K562 (cell line): ENCODE data around the gene PUDP. TPM values are rescaled to one million over a fixed set of nuclear protein-coding genes. Genes with fewer than 3 reads are reported as not detected.

Source experiments
- ATAC-seq: fragments of 200-7000 bp; cut with Tn5 transposase; 3 replicates; pipeline ENCODE4 v1.9.1; 2020; ENCODE audit warnings: moderate library complexity
- BruUV-seq: library from RNA; stranded (reverse); fragments of 400-500 nt; replicated peaks from 2 replicates; lab custom pipeline; 2021; lab: Mats Ljungman, UMichigan
- CTCF ChIA-PET: fragments of 300-600 bp; formaldehyde crosslinking; extraction: SDS; loops from one replicate; lab custom pipeline; 2021; ENCODE audit warnings: low intra/inter-chr PET ratio; lab: Yijun Ruan, JAX
- POLR2A ChIA-PET: fragments of 300-600, 350-650 bp; sonication (Branson Sonifier 250); formaldehyde crosslinking; extraction: SDS; loops from one replicate; lab custom pipeline; 2021; ENCODE audit warnings: antibody characterized with exemption, inconsistent platforms; lab: Yijun Ruan, JAX
- DNase-seq, 4 experiments: peaks; one replicate each; pipeline versions ENCODE4 v3.0.0 to v3.0.0-alpha.2; 2011 to 2018; ENCODE audit warnings: low spot score in 3 of 4, mixed read lengths in 3 of 4; ENCODE audit errors: extremely low read depth in 1 of 4
- FAIRE-seq: peaks from 2 replicates; lab custom pipeline; 2011; peaks lifted over from hg19 to GRCh38; lab: Jason Lieb, UNC
- H2AFZ ChIP-seq: 2 replicates; pipeline ENCODE4 v1.6.0; 2011; ENCODE audit warnings: low read depth, low read length, control low read depth, inconsistent platforms
- H3K27ac ChIP-seq: fragments of 200-600 bp; 3 replicates; pipeline ENCODE4 v1.8.0; 2011; ENCODE audit warnings: low read depth, mild to moderate bottlenecking, control low read depth, inconsistent platforms, low read length, moderate library complexity, mixed read lengths; ENCODE audit errors: extremely low read depth
- H3K27me3 ChIP-seq, 2 experiments: fragments of 300-600 bp in 1 of 2; 2 replicates in 1 of 2; 3 replicates in 1 of 2; pipeline versions ENCODE4 v1.6.0 to v1.8.0; 2011; ENCODE audit warnings: inconsistent platforms in 2 of 2, low read length in 2 of 2, mild to moderate bottlenecking in 1 of 2, mixed read lengths in 1 of 2, moderate library complexity in 1 of 2; ENCODE audit not compliant: control insufficient read depth in 2 of 2, insufficient read depth in 2 of 2
- H3K36me3 ChIP-seq: fragments of 300-600 bp; 3 replicates; pipeline ENCODE4 v1.8.0; 2011; ENCODE audit warnings: mild to moderate bottlenecking, low read length, inconsistent platforms; ENCODE audit not compliant: control insufficient read depth, insufficient read depth
- H3K4me1 ChIP-seq, 2 experiments: fragments of 200-600 bp in 1 of 2; replicated peaks in 1 of 2; 2 replicates in 1 of 2; 3 replicates in 1 of 2; pipeline versions ENCODE4 v1.5.1 to v1.8.0; 2011; ENCODE audit warnings: inconsistent platforms in 2 of 2, low read length in 2 of 2, mild to moderate bottlenecking in 1 of 2, mixed read lengths in 1 of 2, moderate library complexity in 1 of 2; ENCODE audit not compliant: control insufficient read depth in 2 of 2, insufficient read depth in 2 of 2
- H3K4me2 ChIP-seq: 2 replicates; pipeline ENCODE4 v1.6.1; 2011; ENCODE audit warnings: low read length, control low read depth, inconsistent platforms, mixed read lengths; ENCODE audit not compliant: insufficient read depth
- H3K4me3 ChIP-seq: fragments of 200-600 bp; sonication (generic), shearing (Covaris generic); 2 replicates; pipeline ENCODE4 v1.5.1; 2016; ENCODE audit warnings: control low read depth, inconsistent platforms
- H3K79me2 ChIP-seq: fragments of 200-600 bp; 3 replicates; pipeline ENCODE4 v1.8.0; 2011; ENCODE audit warnings: low read length, inconsistent platforms; ENCODE audit not compliant: control insufficient read depth, insufficient read depth
- H3K9ac ChIP-seq, 2 experiments: 2 replicates each; pipeline versions ENCODE4 v1.6.0 to v1.6.1; 2011; ENCODE audit warnings: low read depth in 2 of 2, low read length in 2 of 2, control low read depth in 1 of 2, inconsistent platforms in 1 of 2, mild to moderate bottlenecking in 1 of 2, mixed read lengths in 1 of 2; ENCODE audit not compliant: insufficient read depth in 1 of 2
- H3K9me1 ChIP-seq: one replicate; pipeline ENCODE4 v1.6.0; 2011; ENCODE audit warnings: inconsistent platforms, mild to moderate bottlenecking, low read length, moderate library complexity; ENCODE audit not compliant: control insufficient read depth, insufficient read depth
- H3K9me3 ChIP-seq: replicated peaks from 2 replicates; pipeline ENCODE4 v1.5.1; 2011; ENCODE audit warnings: low read depth, low read length, inconsistent platforms; ENCODE audit not compliant: control insufficient read depth, insufficient read depth
- H4K20me1 ChIP-seq: replicated peaks from 2 replicates; pipeline ENCODE4 v1.6.1; 2011; ENCODE audit warnings: low read length, inconsistent platforms, mixed read lengths; ENCODE audit not compliant: control insufficient read depth, insufficient read depth
- E2F3 ChIP-seq: fragments of 250-450 bp; sonication (Bioruptor Pico); IDR thresholded peaks from 2 replicates; pipeline ENCODE4 v1.4.0; 2020; ENCODE audit warnings: mild to moderate bottlenecking
- FOXJ3 ChIP-seq: sonication (generic); formaldehyde crosslinking; IDR thresholded peaks from 2 replicates; pipeline ENCODE4 v1.4.0; 2020; ENCODE audit warnings: mild to moderate bottlenecking, missing genetic modification reagents
- HSF4 ChIP-seq: fragments of 250-450 bp; sonication (Bioruptor Pico); IDR thresholded peaks from 2 replicates; pipeline ENCODE4 v2.1.2; 2022; ENCODE audit warnings: mild to moderate bottlenecking, moderate library complexity, borderline replicate concordance
- KAT2B ChIP-seq: IDR thresholded peaks from one replicate; pipeline ENCODE4 v1.6.1; 2012; ENCODE audit warnings: low read depth, mild to moderate bottlenecking, control low read depth, inconsistent platforms, low read length, moderate library complexity
- MLX ChIP-seq, 2 experiments: fragments of 450-650 bp in 1 of 2; sonication (generic) in 1 of 2; formaldehyde crosslinking; conservative IDR thresholded peaks; 2 replicates each; pipeline versions ENCODE4 v1.4.0 to v1.8.1; 2020 to 2022; ENCODE audit warnings: mild to moderate bottlenecking in 1 of 2, missing genetic modification reagents in 1 of 2
- NCOR1 ChIP-seq: fragments of 450-650 bp; IDR thresholded peaks from 2 replicates; pipeline ENCODE4 v1.6.1; 2016; ENCODE audit warnings: mild to moderate bottlenecking, moderate library complexity
- PBX2 ChIP-seq, 2 experiments: IDR thresholded peaks in 1 of 2; conservative IDR thresholded peaks in 1 of 2; 2 replicates each; pipeline ENCODE4 v1.6.1; 2016; ENCODE audit warnings: low read depth in 2 of 2, mild to moderate bottlenecking in 1 of 2, missing compliant biosample characterization in 1 of 2, missing genetic modification characterization in 1 of 2, moderate library complexity in 1 of 2
- SMAD4 ChIP-seq: fragments of 250-450 bp; sonication (Bioruptor Pico); conservative IDR thresholded peaks from 2 replicates; pipeline ENCODE4 v1.8.0; 2021; ENCODE audit warnings: inconsistent platforms, mild to moderate bottlenecking, moderate library complexity
- TRIM24 ChIP-seq, 2 experiments: fragments of 450-650 bp; IDR thresholded peaks; 2 replicates each; pipeline ENCODE4 v1.6.1; 2016
- ZKSCAN1 ChIP-seq: fragments of 150-350 bp; IDR thresholded peaks from 2 replicates; pipeline ENCODE4 v1.6.1; 2016; ENCODE audit warnings: low read depth, low read length
- ZNF274 ChIP-seq: IDR thresholded peaks from 2 replicates; pipeline ENCODE4 v1.6.1; 2011; ENCODE audit warnings: low read depth, mild to moderate bottlenecking, low read length, moderate library complexity, borderline replicate concordance
- ZNF79 ChIP-seq: fragments of 250-450 bp; sonication (Bioruptor Pico); IDR thresholded peaks from 2 replicates; pipeline ENCODE4 v1.4.0; 2020; ENCODE audit warnings: low read depth, mild to moderate bottlenecking, moderate library complexity
- ZSCAN29 ChIP-seq: fragments of 450-650 bp; IDR thresholded peaks from 2 replicates; pipeline ENCODE4 v1.6.1; 2017
- WGBS: fragments of 100-300 bp; shearing (Covaris generic); methylation state at CpG from one replicate; pipeline ENCODE4 v1.1.6; 2016; ENCODE audit warnings: low coverage, mixed read lengths; ENCODE audit not compliant: insufficient coverage; ENCODE audit errors: missing lambda C conversion rate; 5-methylcytosine and 5-hydroxymethylcytosine counted together
- in situ Hi-C: fragments of 300-500 bp; cut with MboI; formaldehyde crosslinking; loops from 4 replicates; pipeline ENCODE4 v1.15.0; 2018; ENCODE audit warnings: inconsistent platforms, mixed read lengths
- intact Hi-C: fragments of 100-400 bp; cut with micrococcal nuclease; formaldehyde crosslinking; loops from 2 replicates; pipeline ENCODE4 v1.14.2; 2022
- polyA plus RNA-seq, 8 experiments: library from polyadenylated mRNA; depleted of rRNA in 4 of 8; stranded (reverse) in 5 of 8; unstranded in 3 of 8; fragments of >200 nt; fragmentation: Nextera tagmentation in 2 of 8; fragmentation: Illumina TruSeq in 1 of 8; extraction: Ambion mirVana in 2 of 8; extraction: Trizol in 1 of 8; gene quantifications; 2 replicates each; pipeline versions ENCODE4 v1.2.1 to v1.2.3, GENCODE V29; 2011 to 2014; ENCODE audit warnings: inconsistent platforms in 1 of 8, missing spikeins in 1 of 8
- total RNA-seq, 7 experiments: library from RNA; depleted of rRNA in 6 of 7; stranded (reverse); fragments of >200 nt in 6 of 7; fragmentation: Illumina TruSeq in 2 of 7; extraction: Trizol in 2 of 7; gene quantifications; 2 replicates each; pipeline versions ENCODE4 v1.2.1 to v1.2.3, GENCODE V29; 2011 to 2021; ENCODE audit warnings: low replicate concordance in 1 of 7
- TF ChIP-seq, protein P1 (sequence below): IDR thresholded peaks from 2 replicates; pipeline ENCODE4 v1.6.1; 2011; ENCODE audit not compliant: insufficient read length; ENCODE audit errors: extremely low read depth

PUDP gene
- total and polyA plus RNA-seq, 9 of the 15 experiments (the other 6 are each of a cell fraction or from before 2014, with no cell fraction given), result 13.6 to 63.0 (median 29.2) TPM

DNA sequence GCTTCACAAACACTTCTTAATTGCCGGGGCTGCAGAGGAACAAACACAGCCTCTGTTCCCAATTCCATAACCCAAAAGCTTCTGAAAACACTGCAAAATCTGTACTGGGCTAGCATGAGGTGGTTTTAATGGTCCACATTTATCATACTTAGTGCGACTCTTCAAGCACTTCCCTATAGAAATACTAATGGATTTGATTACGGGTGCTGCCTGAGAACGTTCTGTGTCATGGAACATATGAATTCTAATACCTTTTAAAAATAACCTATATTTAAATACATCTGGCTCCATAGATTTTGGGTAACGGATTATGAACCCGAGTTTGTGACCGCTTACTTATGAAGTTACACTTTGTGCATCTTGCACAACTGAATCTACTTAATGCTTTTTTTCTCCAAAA lies 35.9 kb downstream of the PUDP start:
- 88% methylated on average over 5 of the region's 7 CpGs for WGBS
- DNase-seq, result no peak
- FAIRE-seq, result no peak
- POLR2A ChIA-PET, result no interaction called here
- intact Hi-C loops, result no loop called here
- Histone ChIP-seq H4K20me1 (no peaks in the 10 kb centered on the region), H3K36me3 (0 out of 3 replicates have a peak, but pooled peaks cover 5% of the 10 kb centered on the region), H3K9me3 (no peaks in the 10 kb centered on the region), H3K27me3 (no peaks in the 10 kb centered on the region), H3K79me2 (no peaks in the 10 kb centered on the region; the same call in 2 of the 3 replicates), H3K27ac (no peak overlapping the region), H3K4me2 (no peak overlapping the region)
- no peak for TF ChIP-seq MLX (CRISPR knock-in tag; conservative IDR thresholded peaks at IDR 0.05)
- no peak for TF ChIP-seq TRIM24 (IDR thresholded peaks at IDR 0.05)
- no peak for TF ChIP-seq ZSCAN29
- no peak for TF ChIP-seq ZKSCAN1
- TF ChIP-seq HSF4 (CRISPR knock-in tag), result no peak
- TF ChIP-seq KAT2B, result no peak
- no peak for TF ChIP-seq FOXJ3 (CRISPR knock-in tag)
- no peak for TF ChIP-seq E2F3
- no peak for TF ChIP-seq SMAD4
- no peak for TF ChIP-seq PBX2 (CRISPR knock-in tag; IDR thresholded peaks at IDR 0.05; ENCODE audit: low read depth)
- no peak for TF ChIP-seq PBX2 (tag; conservative IDR thresholded peaks at IDR 0.05; ENCODE audit: low read depth)
- TF ChIP-seq, protein P1, sequence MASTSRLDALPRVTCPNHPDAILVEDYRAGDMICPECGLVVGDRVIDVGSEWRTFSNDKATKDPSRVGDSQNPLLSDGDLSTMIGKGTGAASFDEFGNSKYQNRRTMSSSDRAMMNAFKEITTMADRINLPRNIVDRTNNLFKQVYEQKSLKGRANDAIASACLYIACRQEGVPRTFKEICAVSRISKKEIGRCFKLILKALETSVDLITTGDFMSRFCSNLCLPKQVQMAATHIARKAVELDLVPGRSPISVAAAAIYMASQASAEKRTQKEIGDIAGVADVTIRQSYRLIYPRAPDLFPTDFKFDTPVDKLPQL, result no peak
- no peak for TF ChIP-seq NCOR1
- TF ChIP-seq ZNF79, result no peak
- no peak for TF ChIP-seq ZNF274
- TF ChIP-seq, all 486 proteins: peak for 0
- CTCF ChIA-PET, result no interaction called here
- in situ Hi-C loops, result no loop called here
- Histone ChIP-seq H3K4me3 (no peak overlapping the region), H2AFZ (no peak overlapping the region), H3K4me1 (no peaks in the 10 kb centered on the region; a peak in 3 of 5 replicates), H3K9me1 (no peaks in the 10 kb centered on the region), H3K9ac (no peak overlapping the region)
- no TSS peak for BruUV-seq
- ATAC-seq, result no peak
